ENCODE measurements around the gene PTX4. TPM values are rescaled to one million over a fixed set of nuclear protein-coding genes. Genes with fewer than 3 reads are reported as not detected.

The PTX4 gene
- polyA plus RNA-seq, 1 of the 3 experiments (the other 2 are of a cell fraction), result not detected

DNA sequence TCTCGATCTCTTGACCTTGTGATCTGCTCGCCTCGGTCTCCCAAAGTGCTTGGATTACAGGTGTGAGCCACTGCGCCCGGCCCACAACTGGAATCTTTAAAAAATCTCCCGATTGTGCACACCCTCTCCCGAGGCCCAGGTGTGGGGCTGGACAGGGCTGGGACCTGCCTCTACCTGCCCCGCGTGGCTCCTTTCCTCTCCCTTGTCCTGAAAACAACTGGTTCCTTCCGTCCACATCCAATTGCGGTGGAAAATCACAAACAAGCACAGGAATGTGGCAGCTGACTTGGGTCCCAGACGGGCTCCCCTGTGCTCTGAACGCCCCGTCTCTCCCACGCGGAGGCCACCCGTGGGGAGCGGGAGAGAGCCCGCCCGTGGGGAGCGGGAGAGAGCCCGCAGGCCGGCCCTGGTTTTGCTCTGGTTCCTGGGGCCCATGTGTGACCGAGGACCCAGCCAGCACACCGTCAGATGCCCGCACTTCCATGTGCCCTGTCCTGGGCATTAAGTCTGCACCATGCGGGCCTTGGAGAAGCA lies 41.7 kb upstream of the PTX4 start:
- Histone ChIP-seq H3K27me3 (ENCODE audit: insufficient read depth) (no peaks in the 10 kb centered on the region), H3K9me2 (no peaks in the 10 kb centered on the region), H3K4me3 (ENCODE audit: low read depth in 2 of 2, low read length in 1 of 2) (no peak overlapping the region), H3K9me3 (no peaks in the 10 kb centered on the region), H3K36me3 (replicated peaks in 1 of 2; ENCODE audit: control insufficient read depth in 1 of 2, insufficient read depth in 2 of 2, low read length in 1 of 2) (peaks cover 0 to 2% of the 10 kb centered on the region in 2 experiments), H4K20me1 (ENCODE audit: insufficient read depth) (no peaks in the 10 kb centered on the region), H3K4me2 (peak overlapping the region; percentile 47; the same call in 1 of the 2 replicates), H3K4me1 (ENCODE audit: control insufficient read depth in 1 of 2, insufficient read depth in 2 of 2, low read depth in 1 of 2, low read length in 1 of 2) (peaks cover 5 to 54% of the 10 kb centered on the region in 2 experiments; a peak in 2 of 4 replicates), H3K9ac (no peak overlapping the region), H3F3A (replicated peaks; ENCODE audit: insufficient read depth) (no peaks in the 10 kb centered on the region), H3K79me2 (ENCODE audit: insufficient read depth) (no peaks in the 10 kb centered on the region), H2AFZ (ENCODE audit: low read depth) (0 out of 2 replicates have a peak overlapping the region, but pooled peaks have one; percentile 65), H3K27ac (ENCODE audit: low read depth in 2 of 2, low read length in 1 of 2) (peak overlapping the region; percentile 66 to 95; a peak in 3 of 4 replicates)
- no peak for DNase-seq
- 98% methylated on average over 23 of the region's 27 CpGs for WGBS (ENCODE audit: low lambda C conversion rate)
- ChIA-PET POLR2A (interaction anchor here (0.6 to 0.8 kb wide), 2 partner anchors 195 to 296 kb away, joined by 3 read pairs; partner anchors contain the start of genes FAHD1 and HAGH), CTCF (interaction anchor here (0.6 to 1.7 kb wide), 2 partner anchors 36 to 226 kb away, joined by 3 to 5 read pairs; no protein-coding TSS in a partner anchor)
- TF ChIP-seq YY1 (IDR thresholded peaks at IDR 0.05; ENCODE audit: low read depth) (no peak), MXI1 (IDR thresholded peaks at IDR 0.05; ENCODE audit: low read depth, low read length) (no peak), NRF1 (IDR thresholded peaks at IDR 0.05; ENCODE audit: low read depth, low read length) (no peak)
- TF ChIP-seq, protein P1, sequence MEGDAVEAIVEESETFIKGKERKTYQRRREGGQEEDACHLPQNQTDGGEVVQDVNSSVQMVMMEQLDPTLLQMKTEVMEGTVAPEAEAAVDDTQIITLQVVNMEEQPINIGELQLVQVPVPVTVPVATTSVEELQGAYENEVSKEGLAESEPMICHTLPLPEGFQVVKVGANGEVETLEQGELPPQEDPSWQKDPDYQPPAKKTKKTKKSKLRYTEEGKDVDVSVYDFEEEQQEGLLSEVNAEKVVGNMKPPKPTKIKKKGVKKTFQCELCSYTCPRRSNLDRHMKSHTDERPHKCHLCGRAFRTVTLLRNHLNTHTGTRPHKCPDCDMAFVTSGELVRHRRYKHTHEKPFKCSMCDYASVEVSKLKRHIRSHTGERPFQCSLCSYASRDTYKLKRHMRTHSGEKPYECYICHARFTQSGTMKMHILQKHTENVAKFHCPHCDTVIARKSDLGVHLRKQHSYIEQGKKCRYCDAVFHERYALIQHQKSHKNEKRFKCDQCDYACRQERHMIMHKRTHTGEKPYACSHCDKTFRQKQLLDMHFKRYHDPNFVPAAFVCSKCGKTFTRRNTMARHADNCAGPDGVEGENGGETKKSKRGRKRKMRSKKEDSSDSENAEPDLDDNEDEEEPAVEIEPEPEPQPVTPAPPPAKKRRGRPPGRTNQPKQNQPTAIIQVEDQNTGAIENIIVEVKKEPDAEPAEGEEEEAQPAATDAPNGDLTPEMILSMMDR (IDR thresholded peaks at IDR 0.05), result no peak

DNA sequence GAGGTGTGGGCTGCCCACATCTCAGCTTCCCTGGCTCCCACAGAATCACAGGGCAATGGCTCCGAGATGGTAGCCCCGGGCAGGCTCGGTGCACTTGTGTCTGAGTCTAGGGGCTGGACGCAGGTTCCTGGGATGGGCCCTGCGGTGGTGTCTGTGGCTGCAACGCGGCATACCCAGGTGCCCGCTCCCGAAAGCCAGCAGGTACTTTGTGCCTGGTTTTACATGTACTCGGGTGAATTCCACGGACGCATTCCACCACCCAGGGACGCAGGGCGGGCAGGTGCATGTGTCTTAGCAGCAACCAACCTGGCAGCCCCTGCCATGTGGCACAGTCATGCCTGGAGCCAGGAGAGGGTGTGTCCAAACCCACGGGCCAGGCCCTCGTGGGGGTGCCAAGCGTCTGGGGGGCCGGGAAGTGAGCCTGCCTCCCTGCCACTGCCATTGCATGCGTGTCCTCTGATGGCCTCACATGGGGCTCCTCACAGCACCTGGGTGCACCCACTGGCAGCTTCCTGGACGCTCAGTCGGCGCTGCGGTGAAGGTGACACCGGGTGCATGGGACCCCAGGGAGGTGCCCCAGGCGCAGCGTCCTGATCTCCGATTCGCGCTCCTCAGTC lies 40.3 kb upstream of the PTX4 start:
- Histone ChIP-seq H3K27me3 (ENCODE audit: insufficient read depth) (no peaks in the 10 kb centered on the region), H3K4me2 (no peak overlapping the region), H3K4me1 (ENCODE audit: control insufficient read depth in 1 of 2, insufficient read depth in 2 of 2, low read depth in 1 of 2, low read length in 1 of 2) (peaks cover 5 to 49% of the 10 kb centered on the region in 2 experiments; a peak in 2 of 4 replicates), H3K79me2 (ENCODE audit: insufficient read depth) (no peaks in the 10 kb centered on the region), H4K20me1 (ENCODE audit: insufficient read depth) (no peaks in the 10 kb centered on the region), H3K9ac (no peak overlapping the region), H3K36me3 (replicated peaks in 1 of 2; ENCODE audit: control insufficient read depth in 1 of 2, insufficient read depth in 2 of 2, low read length in 1 of 2) (no peaks in the 10 kb centered on the region), H3K27ac (ENCODE audit: low read depth in 2 of 2, low read length in 1 of 2) (no peak overlapping the region; a peak in 2 of 4 replicates), H3K9me3 (no peaks in the 10 kb centered on the region), H3F3A (replicated peaks; ENCODE audit: insufficient read depth) (no peaks in the 10 kb centered on the region), H3K9me2 (no peaks in the 10 kb centered on the region), H3K4me3 (ENCODE audit: low read depth in 2 of 2, low read length in 1 of 2) (no peak overlapping the region), H2AFZ (ENCODE audit: low read depth) (no peak overlapping the region)
- ChIA-PET POLR2A (interaction anchor here (0.6 kb wide), 1 partner anchor 108 kb away, joined by 8 read pairs; no protein-coding TSS in a partner anchor), CTCF (no interaction called here)
- no peak for DNase-seq
- 96% methylated on average over 19 of the region's 29 CpGs for WGBS (ENCODE audit: low lambda C conversion rate)
- TF ChIP-seq POLR2AphosphoS5 (IDR thresholded peaks at IDR 0.05; ENCODE audit: low read depth, low read length) (no peak), RXRA (IDR thresholded peaks at IDR 0.05; ENCODE audit: borderline replicate concordance, low read depth) (no peak), EP300 (IDR thresholded peaks at IDR 0.05; ENCODE audit: borderline replicate concordance in 1 of 2, low read depth in 1 of 2, low read length in 1 of 2) (no peak), REST (IDR thresholded peaks at IDR 0.05; ENCODE audit: low read depth, low read length) (no peak), RFX5 (IDR thresholded peaks at IDR 0.05; ENCODE audit: low read length) (no peak), FOSL2 (IDR thresholded peaks at IDR 0.05; ENCODE audit: borderline replicate concordance, low read depth) (no peak), SIN3A (IDR thresholded peaks at IDR 0.05; ENCODE audit: borderline replicate concordance, low read depth, low read length) (no peak), ELF1 (IDR thresholded peaks at IDR 0.05) (no peak)
- TF ChIP-seq, protein P2, sequence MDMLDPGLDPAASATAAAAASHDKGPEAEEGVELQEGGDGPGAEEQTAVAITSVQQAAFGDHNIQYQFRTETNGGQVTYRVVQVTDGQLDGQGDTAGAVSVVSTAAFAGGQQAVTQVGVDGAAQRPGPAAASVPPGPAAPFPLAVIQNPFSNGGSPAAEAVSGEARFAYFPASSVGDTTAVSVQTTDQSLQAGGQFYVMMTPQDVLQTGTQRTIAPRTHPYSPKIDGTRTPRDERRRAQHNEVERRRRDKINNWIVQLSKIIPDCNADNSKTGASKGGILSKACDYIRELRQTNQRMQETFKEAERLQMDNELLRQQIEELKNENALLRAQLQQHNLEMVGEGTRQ (IDR thresholded peaks at IDR 0.05; ENCODE audit: borderline replicate concordance, low read depth, low read length), result no peak
- TF ChIP-seq, protein P3, sequence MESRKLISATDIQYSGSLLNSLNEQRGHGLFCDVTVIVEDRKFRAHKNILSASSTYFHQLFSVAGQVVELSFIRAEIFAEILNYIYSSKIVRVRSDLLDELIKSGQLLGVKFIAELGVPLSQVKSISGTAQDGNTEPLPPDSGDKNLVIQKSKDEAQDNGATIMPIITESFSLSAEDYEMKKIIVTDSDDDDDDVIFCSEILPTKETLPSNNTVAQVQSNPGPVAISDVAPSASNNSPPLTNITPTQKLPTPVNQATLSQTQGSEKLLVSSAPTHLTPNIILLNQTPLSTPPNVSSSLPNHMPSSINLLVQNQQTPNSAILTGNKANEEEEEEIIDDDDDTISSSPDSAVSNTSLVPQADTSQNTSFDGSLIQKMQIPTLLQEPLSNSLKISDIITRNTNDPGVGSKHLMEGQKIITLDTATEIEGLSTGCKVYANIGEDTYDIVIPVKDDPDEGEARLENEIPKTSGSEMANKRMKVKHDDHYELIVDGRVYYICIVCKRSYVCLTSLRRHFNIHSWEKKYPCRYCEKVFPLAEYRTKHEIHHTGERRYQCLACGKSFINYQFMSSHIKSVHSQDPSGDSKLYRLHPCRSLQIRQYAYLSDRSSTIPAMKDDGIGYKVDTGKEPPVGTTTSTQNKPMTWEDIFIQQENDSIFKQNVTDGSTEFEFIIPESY (IDR thresholded peaks at IDR 0.05; ENCODE audit: borderline replicate concordance, low read depth), result no peak
- TF ChIP-seq, protein P4, sequence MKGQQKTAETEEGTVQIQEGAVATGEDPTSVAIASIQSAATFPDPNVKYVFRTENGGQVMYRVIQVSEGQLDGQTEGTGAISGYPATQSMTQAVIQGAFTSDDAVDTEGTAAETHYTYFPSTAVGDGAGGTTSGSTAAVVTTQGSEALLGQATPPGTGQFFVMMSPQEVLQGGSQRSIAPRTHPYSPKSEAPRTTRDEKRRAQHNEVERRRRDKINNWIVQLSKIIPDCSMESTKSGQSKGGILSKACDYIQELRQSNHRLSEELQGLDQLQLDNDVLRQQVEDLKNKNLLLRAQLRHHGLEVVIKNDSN (IDR thresholded peaks at IDR 0.05; ENCODE audit: borderline replicate concordance, low read depth), result no peak
